SW480 (cell line): ENCODE measurements around the gene ANKZF1.

Experiments used
- DNase-seq: peaks from one replicate; pipeline ENCODE4 v3.0.0-alpha.2; 2016; ENCODE audit warnings: low spot score

Gene ANKZF1

GRCh38 chr2:219207884-219208740, 21.5 kb upstream of the ANKZF1 start:
- no peak for DNase-seq

- no peak for DNase-seq
These were observed 20.1 kb upstream of the ANKZF1 start for GRCh38 chr2:219209236-219210195.

GRCh38 chr2:219210196-219210885, 19.3 kb upstream of the ANKZF1 start:
- DNase-seq: no peak

GRCh38 chr2:219210886-219211362, 18.7 kb upstream of the ANKZF1 start:
- DNase-seq: no peak

- no peak for DNase-seq
These were observed 16.6 kb upstream of the ANKZF1 start for GRCh38 chr2:219213026-219213415.

GRCh38 chr2:219213486-219214071, 16.0 kb upstream of the ANKZF1 start:
- no peak for DNase-seq

- no peak for DNase-seq
These were observed 15.5 kb upstream of the ANKZF1 start for GRCh38 chr2:219214141-219214540.

- DNase-seq: no peak
These were observed 14.8 kb upstream of the ANKZF1 start for GRCh38 chr2:219214786-219215185.

GRCh38 chr2:219215871-219216534, 13.6 kb upstream of the ANKZF1 start:
- no peak for DNase-seq

- DNase-seq: no peak
These were observed 13.1 kb upstream of the ANKZF1 start for GRCh38 chr2:219216535-219216915.

GRCh38 chr2:219218217-219218731, 11.3 kb upstream of the ANKZF1 start:
- peak; percentile 72 for DNase-seq

GRCh38 chr2:219218732-219219701, 10.6 kb upstream of the ANKZF1 start, which contains the start of gene ABCB6:
Gene ABCB6 (minus strand): TSS chr2:219218958. CDS start chr2:219218673, 285 bp downstream.
- peak; percentile 91 for DNase-seq

- DNase-seq: no peak
These were observed 9.6 kb upstream of the ANKZF1 start for GRCh38 chr2:219219784-219220532.

GRCh38 chr2:219220652-219221402, 8.8 kb upstream of the ANKZF1 start:
- no peak for DNase-seq

GRCh38 chr2:219221957-219222518, 7.6 kb upstream of the ANKZF1 start:
- no peak for DNase-seq

- no peak for DNase-seq
These were observed 5.6 kb upstream of the ANKZF1 start for GRCh38 chr2:219223831-219224610.

GRCh38 chr2:219225350-219225749, 4.3 kb upstream of the ANKZF1 start:
- no peak for DNase-seq
